ENCODE data around the gene SLC17A7.
"Not testable (repeated sequence)": the region's sequence is repeated elsewhere in the genome, so short reads cannot be mapped to it uniquely, and the experiment has no call there.

Gene SLC17A7

DNA sequence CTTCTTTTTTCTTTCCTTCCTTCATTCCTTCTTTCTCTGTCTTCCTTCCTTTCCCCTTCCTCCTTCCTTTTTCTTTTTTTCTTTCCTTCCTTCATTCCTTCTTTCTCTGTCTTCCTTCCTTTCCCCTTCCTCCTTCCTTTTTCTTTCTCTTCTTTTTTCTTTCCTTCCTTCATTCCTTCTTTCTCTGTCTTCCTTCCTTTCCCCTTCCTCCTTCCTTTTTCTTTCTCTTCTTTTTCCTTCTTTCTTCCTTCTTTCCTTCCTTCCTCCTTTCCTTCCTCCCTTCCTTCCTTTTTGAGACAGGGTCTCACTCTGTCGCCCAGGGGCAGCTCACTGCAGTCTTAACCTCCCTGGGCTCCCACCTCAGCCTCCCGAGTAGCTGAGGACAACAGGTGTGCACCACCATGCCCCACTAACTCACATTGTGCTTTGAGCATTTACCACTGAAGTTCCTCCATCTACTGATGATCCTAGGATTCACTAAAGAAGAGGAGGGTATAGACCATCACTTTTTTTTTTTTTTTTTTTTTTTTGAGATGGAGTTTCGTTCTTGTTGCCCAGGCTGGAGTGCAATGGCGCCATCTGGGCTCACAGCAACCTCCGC, 2.9 kb upstream of the SLC17A7 start:
- not testable (repeated sequence) for DNase-seq (ENCODE audit: low read depth in 2 of 2)

DNA sequence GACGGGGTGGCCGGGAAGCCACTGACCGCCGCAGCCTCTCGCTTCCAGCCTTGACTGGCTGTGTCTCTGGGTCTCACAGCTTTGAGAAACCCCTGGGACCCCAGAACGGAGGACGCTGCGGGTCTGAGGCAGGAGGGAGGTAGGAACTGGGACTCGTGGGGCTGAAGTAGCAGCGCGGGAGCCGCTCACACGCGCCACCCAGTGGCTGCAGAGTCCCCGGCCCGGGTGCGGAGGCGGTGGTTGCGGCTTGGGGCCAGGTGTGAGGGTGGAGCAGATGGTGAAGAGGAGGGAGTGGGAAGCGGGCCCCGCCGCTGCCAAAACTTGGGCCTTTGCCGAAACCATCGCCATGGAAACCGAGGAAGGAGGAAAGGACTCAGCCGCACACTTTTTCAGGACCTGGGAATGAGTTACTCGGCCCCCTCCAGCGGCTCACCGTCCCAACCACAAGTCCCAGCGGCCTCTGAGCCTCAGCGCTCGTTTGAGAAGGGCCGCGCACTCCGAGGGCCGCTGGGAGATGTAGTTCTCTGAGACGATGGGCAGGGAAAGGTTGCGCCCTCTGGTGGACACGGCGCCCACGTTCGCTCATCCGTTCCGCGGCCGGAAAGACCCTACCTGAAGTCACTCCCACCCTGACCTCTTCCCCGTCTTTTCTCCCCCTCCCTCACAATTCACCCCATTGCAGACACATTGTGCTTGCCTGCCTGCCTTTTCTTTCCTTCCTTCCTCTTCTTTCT, 2.2 kb upstream of the SLC17A7 start:
- peak; percentile 83 to 89 for DNase-seq (ENCODE audit: low read depth in 2 of 2)

DNA sequence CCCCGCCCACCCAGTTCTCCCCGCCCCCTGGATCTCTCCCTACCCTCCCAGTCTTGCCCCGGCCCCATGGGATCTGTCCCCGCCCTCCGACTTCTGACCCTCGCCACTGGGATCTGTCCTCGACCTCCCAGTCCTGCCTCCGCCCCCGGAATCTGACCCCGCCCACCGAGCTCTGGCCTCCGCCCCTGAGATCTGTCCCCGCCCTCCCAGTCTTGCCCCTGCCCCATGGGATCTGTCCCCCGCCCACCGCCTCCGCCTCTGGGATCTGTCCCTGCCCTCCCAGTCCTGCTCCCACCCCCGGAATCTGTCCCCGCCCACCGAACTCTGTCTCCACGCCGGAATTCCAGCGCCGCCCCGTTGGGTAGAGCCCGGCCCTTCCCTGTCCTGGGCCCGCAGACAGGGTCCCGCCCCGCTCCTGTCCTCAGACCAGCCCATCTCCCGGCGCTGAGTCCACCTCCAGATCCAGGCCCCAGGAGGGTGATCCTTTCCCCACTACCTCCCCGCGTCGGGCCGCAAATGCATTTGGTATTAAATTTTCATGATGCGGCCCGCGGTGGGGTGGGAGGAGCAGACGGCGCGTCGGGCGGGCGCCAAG, 1.5 kb upstream of the SLC17A7 start:
- DNase-seq (ENCODE audit: low read depth in 2 of 2) = no peak

DNA sequence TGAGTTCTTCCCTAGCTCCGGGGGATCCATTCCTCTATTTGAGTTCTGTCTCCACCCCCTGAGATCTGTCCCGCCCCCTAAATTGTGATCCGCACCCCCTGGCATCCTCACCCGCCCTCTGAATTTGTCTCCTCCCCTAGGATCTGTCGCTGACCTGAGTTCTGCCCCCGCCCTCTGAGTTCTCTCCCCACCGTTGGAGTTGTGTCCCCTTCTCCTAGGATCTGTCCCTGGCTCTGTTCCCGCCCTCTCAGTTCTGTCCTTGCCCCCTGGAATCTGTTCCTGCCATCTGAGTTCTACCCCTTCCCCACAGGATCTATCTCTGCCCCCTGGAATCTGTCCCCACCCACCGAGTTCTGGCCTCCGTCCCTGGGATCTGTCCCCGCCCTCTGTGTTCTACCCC, 1.0 kb upstream of the SLC17A7 start:
- no peak for DNase-seq (ENCODE audit: low read depth in 2 of 2)

DNA sequence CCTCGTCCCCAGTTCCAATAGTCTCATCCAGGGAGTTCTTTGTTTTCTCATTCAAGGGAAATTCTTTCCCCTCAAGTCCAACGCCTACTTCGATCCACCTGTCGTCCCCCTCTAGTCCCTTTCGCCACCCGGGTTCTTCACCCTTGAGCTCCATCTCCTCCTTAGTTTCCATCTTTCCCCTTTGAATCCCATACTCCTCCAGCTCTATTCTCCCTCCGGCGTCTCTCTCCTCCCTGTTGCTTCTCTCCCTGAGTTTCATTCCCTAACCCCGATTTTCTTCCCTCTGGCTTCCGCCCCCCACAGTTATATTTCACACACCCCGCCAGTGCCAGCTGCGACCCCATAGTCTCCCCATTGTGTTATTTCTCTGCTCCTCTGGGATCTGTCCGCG, 628 bp upstream of the SLC17A7 start:
- no peak for DNase-seq (ENCODE audit: low read depth in 2 of 2)

DNA sequence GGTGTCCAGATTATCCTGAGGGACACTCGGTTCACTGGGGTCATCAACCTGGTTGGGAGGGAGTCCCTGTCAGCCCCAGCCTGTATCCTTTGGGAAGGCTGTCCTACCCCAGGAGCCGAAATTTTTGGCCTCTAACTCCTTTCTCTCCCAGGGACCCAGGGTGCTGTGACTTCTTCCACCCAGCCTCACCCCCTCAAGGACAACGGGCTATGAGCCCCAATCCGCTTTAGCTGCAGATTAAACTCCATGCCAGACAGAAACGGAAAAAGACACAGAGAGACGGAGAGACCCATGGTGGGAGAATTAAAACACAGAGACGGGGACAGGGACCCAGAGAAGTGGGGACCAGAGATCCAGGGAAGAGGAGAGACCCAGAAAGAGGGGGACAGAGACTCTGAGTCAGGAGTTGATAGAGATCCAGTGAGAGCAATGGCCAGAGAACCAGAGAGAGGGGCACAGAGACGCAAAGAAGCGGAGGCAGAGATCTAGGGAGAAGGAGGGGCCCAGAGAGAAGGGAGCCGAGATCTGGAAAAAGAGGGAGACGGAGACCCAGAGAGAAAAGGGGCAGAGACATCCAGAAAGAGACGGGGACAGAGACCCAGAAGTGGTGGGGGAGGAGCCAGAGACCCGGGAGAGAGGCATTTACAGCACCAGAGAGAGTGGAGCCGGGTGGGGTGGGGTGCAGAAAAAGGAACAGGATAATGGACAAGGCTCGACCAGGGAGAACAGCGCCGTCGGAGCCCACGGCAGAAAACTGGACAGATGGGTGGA, 703 bp downstream of the SLC17A7 start:
- DNase-seq (ENCODE audit: low read depth in 2 of 2) = no peak

DNA sequence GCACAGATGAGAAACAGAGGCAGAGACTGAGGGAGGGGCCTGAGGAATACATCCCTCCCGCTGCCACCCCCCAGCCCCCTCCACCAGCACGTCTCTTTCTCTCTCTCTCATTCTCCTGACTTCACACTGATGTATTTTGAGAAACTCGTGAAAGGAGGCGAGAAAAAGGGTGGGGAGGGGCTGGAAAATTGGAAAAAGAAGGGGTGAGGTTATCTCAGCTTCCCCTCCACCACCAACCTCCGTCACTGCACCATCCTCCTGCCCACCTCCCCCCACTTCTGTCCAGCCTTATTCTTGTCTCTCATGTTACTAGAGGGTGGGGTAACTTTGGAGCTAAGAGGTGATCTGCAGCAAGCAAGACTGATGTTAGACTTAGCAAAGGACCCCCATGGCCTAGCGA, 1.5 kb downstream of the SLC17A7 start:
- DNase-seq (ENCODE audit: low read depth in 2 of 2) = no peak

DNA sequence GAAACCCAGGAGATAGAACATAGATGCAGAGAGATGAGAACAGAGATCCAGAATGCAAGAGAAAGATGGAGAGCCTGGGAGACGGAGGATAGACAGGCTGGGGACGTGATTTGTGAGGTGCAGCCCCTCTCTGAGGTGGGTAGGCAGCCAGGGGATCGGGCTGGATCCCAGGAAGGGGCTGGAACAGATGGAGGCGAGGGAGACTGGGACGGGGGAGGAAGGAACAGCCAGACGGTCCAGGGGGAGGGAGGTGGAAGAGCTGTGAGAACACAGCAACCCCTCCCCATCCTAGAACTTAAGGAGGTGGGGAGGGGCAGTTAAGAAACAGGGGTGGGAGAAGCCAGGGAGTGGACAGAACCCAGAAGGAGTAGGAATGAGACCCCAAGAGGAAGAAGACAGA, 3.1 kb downstream of the SLC17A7 start:
- DNase-seq (ENCODE audit: low read depth in 2 of 2) = no peak

DNA sequence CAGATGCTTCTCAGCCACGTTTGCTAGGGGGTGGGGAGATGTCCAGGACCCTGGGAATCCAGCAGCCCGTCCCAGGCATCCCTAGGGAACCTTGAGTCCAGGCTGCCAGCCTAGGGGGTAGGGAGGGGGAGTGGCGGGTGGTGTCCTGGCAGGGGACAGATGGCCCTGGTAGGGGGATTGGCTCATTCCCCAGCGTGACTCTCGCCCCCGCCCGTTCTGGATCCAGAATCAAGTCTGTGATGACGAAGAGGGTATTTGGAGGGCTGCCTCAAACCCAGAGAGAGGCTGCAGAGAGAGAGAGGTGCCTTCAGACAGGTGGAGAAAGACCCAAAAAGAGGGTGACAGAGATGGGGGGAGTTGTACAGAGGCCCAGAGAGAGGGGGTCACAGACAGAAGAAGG, 4.1 kb downstream of the SLC17A7 start:
- no peak for DNase-seq (ENCODE audit: low read depth in 2 of 2)

DNA sequence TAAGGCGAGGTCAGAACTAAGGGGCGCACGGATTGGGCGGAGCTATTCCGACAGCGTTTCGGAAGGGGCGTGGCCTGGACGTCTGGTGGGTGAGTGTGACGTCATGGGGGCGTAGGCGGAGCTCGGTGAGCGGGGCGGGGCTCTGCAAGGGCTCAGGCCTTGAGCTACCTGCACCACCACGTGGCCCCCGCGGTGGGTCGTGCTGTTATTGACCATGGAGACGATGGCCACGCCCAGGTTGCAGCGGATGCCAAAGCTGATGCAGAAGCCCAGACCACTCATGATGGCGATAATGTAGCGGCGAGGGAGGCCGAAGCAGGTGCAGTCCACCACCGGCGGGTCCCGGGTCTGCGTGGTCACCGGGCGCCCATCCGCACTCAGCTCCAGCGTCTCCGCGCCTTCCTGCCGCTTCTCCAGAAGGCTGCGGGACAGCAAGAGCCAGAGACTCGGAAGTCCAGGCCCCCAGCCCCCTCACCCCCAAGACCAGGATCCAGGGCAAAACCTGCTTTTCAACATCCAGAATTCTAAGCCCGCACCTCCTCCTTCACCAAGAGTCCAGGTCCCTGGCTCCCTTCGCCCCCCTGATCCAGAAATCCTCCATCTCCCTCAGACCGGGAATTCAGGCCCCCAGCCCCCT, 4.8 kb downstream of the SLC17A7 start:
- no peak for DNase-seq (ENCODE audit: low read depth in 2 of 2)

DNA sequence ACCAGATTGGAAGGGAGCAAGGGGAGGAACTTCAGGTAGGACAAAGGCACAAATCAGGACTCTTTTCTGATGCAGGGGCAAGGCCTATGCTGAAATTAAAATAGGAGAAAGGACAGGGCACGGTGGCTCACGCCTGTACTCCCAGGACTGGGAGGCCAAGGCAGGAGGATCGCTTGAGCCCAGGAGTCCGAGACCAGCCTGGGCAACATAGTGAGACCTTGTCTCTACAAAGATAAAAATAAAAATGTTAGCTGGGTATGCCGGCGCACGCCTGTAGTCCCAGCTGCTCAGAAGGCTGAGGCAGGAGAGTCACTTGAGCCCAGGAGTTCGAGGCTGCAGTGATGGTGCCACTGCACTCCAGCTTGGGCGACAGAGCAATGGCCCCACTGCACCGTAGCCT, 5.7 kb downstream of the SLC17A7 start:
- no peak for DNase-seq (ENCODE audit: low read depth in 2 of 2)

DNA sequence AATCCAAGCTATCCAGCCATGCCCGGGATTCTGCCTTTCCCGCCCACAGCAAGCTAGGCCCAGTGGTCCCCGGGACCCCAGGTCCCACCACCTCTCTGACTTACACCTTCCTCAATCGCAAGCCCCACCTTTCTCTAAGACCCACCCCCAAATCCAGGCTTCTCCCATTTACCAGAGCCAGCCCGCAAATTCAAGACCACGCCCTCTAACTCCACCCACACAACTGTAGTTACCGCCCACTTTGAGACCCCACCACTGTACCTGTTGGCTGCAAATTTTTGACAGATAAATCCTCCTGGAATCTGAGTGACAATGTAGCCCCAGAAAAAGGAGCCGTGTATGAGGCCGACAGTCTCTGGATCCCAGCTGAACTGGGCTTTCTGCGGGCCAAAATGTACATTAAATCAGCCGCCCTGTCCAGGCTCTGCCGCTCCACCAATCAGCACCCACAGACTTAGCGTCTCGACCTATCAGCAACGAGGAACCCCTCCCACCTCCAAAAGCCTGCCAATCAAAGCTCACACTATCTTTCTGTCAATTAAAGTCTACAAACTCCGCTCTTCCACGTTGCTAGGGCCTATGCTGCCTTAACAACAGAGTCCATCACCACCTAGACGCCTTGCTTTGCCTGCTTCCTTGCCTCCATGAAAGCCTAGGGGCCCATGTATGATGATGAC, 6.3 kb downstream of the SLC17A7 start:
- DNase-seq (ENCODE audit: low read depth in 2 of 2) = no peak

DNA sequence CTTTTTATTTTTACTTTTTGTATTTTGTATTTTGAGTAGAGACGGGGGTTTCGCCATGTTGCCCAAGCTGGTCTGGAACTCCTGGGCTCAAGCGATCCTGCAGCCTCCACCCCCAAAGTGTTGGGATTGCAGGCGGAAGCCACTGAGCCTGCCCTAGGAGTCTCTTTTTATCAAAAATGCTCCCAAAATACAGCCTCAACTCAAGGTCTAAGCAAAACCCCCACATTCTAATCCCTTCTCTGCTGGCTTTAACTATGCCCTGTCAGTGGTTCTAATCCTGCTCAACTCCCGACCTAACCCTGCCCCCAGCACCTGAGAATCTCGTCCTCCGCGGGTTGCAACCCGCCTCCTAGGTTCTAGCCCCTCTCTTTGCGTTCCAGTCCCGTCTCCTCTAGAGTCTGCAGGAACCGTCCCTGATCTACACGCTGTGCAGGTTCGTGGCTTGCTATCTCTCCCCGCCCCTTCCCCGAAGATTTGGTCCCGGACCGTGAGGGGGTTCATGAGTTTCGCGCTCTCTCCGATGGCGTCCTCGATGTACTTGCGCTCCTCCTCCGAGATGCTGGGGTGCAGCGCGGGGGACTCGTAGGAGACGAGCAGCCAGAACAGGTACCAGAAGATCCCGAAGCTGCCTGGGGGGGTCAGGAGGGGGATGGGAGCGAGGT, 8.0 kb downstream of the SLC17A7 start:
- DNase-seq (ENCODE audit: low read depth in 2 of 2) = no peak

DNA sequence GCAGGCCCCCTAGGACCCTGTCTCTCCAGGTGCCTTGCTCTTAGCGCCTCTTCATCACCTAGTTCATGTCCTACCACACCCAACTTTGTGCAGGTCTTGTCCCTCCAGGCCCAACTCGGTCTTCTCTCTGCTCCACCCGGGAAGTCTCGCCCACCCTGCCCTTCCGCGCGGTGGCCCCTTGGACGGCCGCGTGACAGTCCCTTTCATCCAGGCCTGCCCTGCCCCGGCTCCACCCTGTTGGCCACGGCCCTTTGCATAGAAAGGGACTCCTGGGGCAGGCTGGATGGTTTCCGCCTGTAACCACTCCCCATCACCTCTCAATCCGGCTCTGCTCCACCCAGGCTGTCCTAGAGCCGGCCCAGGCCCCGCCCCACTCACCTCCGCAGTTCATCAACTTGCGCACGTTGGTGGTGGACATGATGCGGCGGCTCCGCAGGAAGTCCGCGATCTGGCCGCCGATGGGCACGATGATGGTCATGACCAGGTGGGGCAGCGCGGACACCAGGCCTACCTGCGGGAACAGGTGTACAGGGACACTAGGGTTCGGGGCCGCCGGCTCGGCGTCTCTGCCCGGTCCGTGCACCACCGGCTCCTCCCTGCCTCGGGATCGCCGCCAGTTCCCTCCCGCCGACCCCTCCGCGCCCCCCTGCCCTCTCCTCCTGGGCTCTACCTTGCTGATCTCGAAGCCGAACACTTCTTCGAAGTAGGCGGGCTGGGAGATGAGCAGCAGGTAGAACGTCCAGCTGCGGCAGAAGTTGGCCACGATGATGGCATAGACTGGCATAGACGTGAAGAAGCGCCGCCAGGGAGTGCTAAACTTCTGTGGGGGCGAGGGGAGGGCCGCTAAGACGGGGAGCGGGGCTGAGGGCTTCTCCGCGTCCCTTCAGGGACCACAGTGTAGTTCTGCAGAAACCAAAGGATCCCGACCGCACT, 8.9 kb downstream of the SLC17A7 start:
- DNase-seq (ENCODE audit: low read depth in 2 of 2) = no peak

DNA sequence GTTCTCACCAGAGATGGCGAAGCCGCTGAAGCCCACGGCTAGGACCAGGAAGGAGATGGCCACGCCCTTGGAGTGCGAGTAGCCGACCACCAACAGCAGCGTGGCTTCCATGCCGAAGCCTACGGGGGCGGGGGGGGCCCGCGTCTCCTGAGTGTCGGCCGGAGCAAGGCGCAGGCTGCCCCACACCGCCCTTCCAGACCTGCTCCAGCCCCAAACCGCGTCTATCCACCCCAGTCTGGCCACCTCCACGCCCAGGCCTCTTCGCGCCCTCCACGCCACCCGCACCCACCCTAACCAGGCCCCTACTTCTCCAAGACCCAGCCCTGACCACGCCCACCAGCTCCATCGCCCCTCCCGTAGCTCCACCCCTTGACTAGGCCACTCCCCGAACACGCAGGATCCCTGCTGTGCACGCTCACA, 10.0 kb downstream of the SLC17A7 start:
- DNase-seq (ENCODE audit: low read depth in 2 of 2) = no peak

DNA sequence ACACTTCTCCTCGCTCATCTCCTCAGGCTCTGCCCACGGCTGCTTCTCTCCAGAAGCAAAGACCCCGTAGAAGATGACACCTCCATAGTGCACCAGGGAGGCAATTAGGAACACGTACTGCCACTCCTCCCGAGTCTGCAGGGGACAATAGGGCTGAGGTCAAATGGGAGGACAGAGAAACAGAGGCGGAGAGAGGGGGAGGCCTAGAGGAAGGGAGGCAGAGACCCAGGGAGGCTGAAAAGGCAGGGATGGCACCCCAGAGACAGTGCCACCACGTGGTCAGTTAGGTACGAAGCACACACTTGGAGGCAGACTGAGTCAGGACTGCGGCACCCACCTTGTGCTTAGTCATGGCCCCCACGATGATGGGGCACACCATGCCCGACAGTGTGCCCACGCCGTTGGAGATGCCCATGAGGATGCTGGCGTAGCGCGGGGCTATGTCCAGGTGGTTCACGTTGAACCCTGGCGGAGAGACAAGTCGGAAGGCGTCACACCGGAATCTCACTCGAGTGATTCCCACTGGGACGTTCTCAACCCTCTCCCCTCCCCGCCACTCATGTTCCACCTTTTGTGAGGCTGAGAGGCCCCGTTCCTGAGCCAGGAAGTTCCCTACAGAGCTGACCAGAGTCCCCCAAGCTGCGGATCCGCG, 10.5 kb downstream of the SLC17A7 start:
- no peak for DNase-seq (ENCODE audit: low read depth in 2 of 2)

DNA sequence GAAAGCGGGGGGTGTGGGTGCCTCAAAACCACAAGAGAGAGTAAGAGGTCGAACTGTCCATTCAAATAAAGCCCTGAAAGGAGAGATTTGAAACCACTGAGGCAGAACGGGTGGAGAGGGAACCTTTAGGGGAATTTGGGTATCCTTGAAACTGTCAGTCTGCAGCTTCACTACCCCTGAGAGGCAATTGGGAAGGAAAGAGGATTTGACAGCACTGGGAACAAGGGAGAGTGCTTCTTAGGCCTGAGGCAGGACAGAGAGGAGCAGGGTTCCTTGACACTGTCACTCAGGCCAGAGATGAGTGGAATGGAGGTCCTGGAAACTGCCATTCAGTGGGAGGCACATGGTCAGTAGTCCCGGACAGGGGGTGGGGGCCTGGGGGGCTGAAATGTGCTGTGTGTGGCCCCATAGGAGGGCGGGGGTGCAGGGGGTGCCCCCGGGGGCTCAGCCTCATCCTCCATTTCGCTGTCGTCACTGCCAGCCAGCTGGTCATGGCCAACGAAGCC, 11.1 kb downstream of the SLC17A7 start:
- DNase-seq (ENCODE audit: low read depth in 2 of 2) = no peak

DNA sequence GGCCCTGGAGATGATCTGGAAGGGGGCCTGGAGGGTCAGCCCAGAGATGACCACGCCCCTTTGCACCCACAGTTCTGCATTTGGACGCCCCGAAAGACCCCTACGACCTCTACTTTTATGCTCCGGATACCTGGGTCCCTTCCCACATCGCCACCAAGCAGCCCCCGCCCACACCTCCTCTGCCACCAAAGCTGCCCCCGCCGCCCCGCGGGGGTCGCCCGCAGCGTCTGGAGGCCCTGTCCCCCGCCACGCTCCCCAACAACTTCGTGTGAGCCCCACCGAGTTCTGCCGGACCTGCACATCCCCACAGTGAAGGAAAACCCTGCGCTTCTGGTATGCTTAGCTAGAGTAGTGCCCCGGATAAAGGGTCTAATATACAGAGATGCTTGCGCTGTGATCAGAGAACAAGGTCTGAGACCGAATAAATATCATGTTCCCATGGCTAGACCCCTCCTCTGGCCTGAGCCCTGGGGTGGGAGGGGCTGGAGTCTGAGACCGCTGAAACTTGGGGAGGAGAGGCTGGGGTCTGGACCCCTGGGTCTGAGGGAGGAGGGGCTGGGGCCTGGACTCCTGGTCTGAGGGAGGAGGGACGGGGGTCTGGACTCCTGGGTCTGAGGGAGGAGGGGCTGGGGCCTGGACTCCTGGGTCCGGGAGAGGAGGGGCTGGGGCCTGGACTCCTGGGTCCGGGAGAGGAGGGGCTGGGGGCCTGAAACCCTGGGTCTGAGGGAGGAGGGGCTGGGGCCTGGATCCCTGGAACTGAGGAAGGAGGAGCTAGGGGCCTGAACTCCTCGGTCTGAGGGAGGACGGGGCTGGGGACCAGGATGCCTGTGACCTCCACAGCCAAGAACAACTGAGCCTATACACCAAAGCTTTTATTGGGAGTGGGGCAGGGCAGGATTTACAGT, 12.5 kb downstream of the SLC17A7 start:
- DNase-seq (ENCODE audit: low read depth in 2 of 2) = no peak
